ENCODE results near the gene GLT8D1.
"Not testable (repeated sequence)": the region's sequence is repeated elsewhere in the genome, so short reads cannot be mapped to it uniquely, and the experiment has no call there.

The GLT8D1 gene, protein sequence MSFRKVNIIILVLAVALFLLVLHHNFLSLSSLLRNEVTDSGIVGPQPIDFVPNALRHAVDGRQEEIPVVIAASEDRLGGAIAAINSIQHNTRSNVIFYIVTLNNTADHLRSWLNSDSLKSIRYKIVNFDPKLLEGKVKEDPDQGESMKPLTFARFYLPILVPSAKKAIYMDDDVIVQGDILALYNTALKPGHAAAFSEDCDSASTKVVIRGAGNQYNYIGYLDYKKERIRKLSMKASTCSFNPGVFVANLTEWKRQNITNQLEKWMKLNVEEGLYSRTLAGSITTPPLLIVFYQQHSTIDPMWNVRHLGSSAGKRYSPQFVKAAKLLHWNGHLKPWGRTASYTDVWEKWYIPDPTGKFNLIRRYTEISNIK

DNA sequence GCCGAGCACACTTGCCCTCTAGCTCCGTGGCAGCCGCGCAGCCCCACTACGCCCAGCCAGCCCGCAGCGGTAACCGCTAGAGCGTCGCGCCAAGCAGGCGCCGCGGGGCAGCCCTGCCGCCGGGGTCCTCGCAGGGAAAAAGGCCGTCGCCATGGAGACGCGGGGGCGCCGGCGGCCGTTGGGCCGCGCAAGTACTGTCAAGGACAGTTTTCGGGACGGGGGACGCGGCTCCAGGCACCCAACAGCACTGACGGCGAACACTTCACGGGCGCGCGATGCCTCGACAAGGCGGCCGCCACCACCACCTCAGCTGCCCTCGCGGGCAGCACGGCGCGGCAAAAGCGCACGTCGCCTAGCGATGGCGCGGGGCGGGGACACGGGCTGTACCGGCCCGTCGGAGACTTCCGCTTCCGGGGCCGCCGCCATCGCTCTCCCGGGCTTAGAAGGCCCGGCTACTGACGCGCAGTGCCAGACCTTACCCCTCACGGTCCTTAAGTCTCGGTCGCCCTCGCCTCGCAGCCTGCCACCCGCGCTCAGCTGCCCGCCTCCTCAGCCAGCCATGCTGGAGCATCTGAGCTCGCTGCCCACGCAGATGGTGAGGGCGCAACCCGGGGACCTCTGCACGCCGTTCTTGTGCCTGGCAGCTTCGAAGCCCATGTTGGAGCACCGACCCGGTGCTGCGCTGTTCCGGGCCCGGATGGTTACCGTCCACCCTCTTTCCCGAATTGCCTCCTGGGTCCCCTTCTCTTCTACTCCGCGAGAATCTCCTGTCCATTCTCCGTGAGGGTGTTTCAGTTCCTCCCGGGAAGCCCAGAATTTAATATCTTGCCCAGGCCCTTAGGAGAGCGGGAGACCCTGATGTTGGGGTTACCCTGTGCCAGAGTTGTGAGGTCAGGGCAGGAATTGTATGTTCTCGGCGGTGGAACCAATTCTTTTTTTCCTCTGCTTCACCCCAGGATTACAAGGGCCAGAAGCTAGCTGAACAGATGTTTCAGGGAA, at the start of gene GLT8D1, which contains the start of gene SPCS1:
TSS of gene GLT8D1 (minus strand) at position 104 of the 999 bp plus-strand sequence. CDS start 5,331 bp downstream, outside the sequence.
TSS of gene SPCS1 (plus strand) at position 419 of the 999 bp plus-strand sequence. CDS start at position 560, 141 bp downstream.
- peak; percentile 68 to 77 for DNase-seq (ENCODE audit: low read depth in 2 of 2)

DNA sequence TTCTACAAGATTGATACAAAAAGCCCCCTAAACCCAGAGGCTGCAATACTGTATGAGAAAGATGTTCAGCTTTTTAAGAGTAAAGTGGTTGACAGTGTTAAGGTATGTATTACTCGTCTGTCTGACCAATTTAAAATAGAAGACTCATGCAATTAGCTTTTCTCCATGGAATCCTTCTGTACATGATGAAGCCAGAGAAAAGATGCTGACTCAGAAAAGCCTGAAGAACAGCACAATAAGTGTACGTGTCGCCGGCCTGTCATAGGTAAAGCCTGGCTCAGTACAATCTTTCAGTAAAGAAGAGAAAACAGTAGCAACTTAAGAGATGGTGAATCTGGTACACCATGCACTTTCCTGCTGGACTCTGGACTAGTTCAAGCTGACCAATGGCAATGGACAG, 48.8 kb upstream of the GLT8D1 start:
- no peak for DNase-seq (ENCODE audit: low read depth in 2 of 2)

DNA sequence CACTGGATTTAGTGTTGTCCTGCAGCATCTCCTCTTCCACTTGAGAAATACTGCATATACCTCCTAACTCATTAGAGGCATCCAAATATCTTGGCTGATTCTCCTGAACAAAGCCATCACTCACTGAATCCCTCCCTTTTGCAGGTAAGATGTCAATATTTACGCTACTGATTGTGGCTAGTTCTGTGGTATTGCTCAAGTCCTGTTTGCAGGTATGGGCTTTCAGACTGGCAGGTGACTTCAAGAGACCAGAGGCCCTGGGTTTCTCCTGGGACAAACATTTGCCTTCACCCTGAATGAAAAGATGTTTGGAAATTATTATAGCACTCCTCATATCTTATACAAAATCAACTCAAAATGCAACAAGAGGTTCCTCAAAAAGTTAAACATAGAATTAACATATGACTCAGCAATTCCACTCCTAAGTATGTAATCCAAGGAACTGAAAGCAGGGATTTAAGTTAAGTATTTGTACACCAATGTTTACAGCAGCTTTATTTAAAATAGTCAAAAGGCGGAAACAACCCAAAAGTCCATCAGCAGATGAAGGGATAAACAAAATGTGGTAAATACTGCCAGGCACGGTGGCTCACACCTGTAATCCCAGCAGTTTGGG, 46.6 kb upstream of the GLT8D1 start:
- DNase-seq (ENCODE audit: low read depth in 2 of 2), result no peak

GRCh38 chr3:52743721-52744120, 38.1 kb upstream of the GLT8D1 start:
- DNase-seq (ENCODE audit: low read depth in 2 of 2), result no peak

- no peak for DNase-seq (ENCODE audit: low read depth in 2 of 2)
Observed at GRCh38 chr3:52743152-52743551, 37.6 kb upstream of the GLT8D1 start.

DNA sequence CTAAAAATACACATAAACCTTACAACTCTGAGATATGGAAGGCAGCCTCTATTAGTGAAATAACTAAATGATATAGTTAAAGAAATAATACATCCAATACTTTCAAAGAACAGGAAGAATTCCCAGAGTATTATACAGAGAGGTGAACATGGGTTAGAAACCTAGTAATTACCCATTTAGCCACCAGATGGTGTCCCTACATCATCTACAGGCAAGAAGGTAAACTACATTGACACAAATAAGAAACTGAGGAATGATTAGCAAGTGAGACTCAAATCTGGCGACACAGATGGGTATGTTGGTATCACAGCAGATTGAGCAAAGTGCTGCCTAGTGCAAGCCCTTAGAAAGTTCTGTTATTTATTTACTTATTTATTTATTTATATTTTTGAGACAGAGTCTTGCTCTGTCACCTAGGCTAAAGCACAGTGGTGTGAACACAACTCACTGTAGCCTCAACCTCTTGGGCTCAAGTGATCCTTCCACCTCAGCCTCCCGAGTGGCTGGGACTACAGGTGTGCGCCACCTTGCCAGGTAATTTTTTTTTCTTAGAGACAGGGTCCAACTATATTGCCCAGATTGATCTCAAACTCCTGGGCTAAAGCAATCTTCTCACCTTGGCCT, 36.9 kb upstream of the GLT8D1 start:
- no peak for DNase-seq (ENCODE audit: low read depth in 2 of 2)

DNA sequence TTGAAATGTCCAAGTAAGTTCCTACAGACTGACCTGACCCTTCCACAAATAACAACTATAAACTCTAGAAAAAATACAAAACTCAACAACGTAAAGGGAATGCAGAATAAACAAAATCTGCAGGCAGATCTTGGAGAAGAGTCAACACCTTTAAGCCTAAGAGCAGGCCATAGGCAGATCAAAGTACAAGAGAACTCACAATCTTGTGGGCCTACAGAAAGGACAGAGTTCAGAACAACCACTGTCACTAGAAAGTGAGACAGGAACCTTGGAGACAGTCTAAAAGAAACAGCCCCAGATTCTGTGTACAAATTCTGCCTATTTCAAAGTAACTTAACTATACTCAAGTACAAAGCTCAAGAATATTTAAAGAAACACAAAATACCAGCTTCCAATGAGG, 34.1 kb upstream of the GLT8D1 start:
- no peak for DNase-seq (ENCODE audit: low read depth in 2 of 2)

GRCh38 chr3:52733256-52733891, 27.8 kb upstream of the GLT8D1 start:
- DNase-seq (ENCODE audit: low read depth in 2 of 2), result no peak

GRCh38 chr3:52731590-52731989, 26.0 kb upstream of the GLT8D1 start:
- no peak for DNase-seq (ENCODE audit: low read depth in 2 of 2)

DNA sequence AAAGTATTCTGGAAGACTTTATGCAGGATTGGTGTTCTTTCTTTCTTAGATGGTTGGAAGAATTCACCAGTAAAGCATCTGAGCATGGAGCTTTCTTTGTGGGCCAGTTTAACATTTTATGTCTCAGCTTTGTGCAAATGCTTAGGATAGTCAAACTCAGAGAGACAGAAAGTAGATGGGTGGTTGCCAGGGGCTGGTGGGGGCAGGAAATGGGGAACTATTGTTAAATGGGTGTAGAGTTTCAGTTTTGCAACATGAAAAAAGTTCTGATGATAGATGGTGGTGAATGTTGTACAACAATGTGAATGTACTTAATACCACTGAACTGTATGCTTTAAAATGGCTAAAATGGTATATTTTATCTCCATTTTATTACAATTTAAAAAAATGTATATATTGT, 25.1 kb upstream of the GLT8D1 start:
- no peak for DNase-seq (ENCODE audit: low read depth in 2 of 2)

GRCh38 chr3:52728753-52729152, 23.2 kb upstream of the GLT8D1 start:
- DNase-seq (ENCODE audit: low read depth in 2 of 2), result not testable (repeated sequence)

DNA sequence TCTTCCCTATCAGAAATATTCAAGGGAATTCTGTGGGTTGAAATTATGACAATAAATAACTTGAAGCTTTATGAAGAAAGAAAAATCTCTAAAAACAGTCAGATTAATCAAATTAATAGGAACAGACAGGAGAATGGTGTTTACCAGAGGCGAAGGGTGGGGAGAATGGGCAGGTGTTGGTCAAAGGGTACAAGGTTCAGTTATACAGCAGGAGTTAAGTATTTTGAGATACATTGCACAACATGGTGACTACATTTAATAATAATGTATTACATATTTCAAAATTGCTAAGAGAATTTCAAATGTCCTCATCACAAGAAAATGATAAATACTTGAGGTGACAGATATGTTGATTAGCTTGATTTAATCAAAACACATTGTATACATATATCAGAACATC, 18.9 kb upstream of the GLT8D1 start:
- no peak for DNase-seq (ENCODE audit: low read depth in 2 of 2)

DNA sequence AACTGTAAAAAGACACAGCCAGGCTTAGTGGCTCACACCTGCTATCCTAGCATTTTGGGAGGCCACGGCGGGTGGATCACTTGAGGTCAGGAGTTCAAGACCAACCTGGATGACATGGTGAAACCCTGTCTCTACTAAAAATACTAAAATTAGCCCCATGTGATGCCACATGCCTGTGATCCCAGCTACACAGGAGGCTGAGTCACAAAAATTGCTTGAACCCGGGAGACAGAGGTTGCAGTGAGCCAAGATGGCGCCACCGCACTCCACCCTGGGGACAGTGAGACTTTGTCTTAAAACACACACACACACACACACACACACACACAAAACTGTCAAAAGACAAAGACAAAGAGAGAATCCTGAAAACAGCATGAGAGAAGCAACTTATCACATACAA, 18.3 kb upstream of the GLT8D1 start:
- DNase-seq (ENCODE audit: low read depth in 2 of 2), result no peak

GRCh38 chr3:52722491-52722890, 16.9 kb upstream of the GLT8D1 start:
- no peak for DNase-seq (ENCODE audit: low read depth in 2 of 2)

GRCh38 chr3:52721730-52722008, 16.1 kb upstream of the GLT8D1 start:
- DNase-seq (ENCODE audit: low read depth in 2 of 2), result no peak

DNA sequence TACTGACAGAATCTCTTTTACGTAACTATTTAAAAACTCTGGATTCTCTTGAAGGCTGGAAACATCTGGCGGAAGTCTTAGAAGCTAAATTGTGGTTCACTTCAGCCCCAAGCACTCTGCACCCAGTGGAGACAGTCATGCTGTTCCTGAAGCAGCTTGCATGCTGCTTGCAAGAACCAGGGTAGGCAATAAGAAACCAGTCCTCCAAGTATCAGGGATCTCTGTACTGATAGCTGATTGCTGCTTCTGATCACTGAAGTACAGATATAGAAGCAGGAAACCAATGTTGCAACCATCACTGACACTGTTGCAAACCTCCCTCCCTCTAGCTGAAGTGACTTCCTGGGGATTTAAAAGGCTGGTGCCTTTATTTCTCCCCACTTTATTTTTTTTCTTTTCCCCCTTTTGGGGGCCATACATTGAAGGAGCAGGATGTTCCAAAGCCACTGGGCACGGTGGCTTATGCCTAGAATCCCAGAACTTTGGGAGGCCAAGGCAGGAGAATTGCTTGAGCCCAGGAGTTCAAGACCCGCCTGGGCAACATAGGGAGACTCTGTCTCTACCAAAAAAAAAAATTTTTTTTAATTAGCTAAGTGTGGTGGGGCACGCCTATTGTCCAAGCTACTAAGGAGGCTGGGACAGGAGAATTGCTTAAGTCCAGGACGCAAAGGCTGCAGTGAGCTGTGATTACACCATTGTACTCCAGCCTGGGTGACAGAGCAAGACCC, 15.6 kb upstream of the GLT8D1 start:
- no peak for DNase-seq (ENCODE audit: low read depth in 2 of 2)

- no peak for DNase-seq (ENCODE audit: low read depth in 2 of 2)
Observed at GRCh38 chr3:52719618-52720017, 14.0 kb upstream of the GLT8D1 start.

DNA sequence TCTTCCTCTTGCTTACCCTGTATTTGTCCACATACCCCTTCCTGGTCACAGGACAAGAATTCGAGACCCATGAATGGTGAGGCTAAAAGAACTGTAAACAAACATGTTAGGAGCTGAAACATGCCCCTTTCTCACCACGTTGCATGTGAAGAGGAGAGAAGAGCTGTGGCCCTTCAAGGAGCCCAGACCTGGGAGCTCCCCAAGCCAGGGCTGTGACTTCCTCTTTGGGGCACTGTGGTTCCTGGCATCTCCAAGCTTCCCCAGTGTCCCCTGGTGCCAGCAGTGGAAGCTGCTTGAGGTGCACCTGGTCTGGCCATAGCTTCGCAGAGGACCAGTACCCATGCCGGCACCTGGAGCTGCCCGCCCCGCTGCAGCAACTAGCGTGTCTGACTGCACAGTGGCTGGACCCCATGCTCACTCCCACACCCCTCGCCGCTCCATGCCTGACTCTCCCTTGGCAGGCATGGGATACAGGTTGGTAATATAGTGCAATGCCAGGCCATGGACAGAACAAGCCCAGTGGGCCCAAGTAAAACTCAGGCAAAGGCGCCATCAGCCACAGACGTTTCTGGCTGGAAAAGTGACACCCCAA, 10.2 kb upstream of the GLT8D1 start:
- no peak for DNase-seq (ENCODE audit: low read depth in 2 of 2)

GRCh38 chr3:52714335-52715302, 9.0 kb upstream of the GLT8D1 start:
- no peak for DNase-seq (ENCODE audit: low read depth in 2 of 2)

Data from stimulated activated CD4-positive, alpha-beta T cell treated with anti-CD3 and anti-CD28 coated beads, Interleukin-12 subunit alpha, Interleukin-12 subunit beta, amount 100 ng/mL, for 24 hours (primary cell).